GM19467 (cell line): ENCODE data around the gene NR1I3.

ENCODE experiments used
- ATAC-seq: cut with Tn5 transposase; IDR thresholded peaks from one replicate; pipeline ENCODE4 v1.9.1; 2021; ENCODE audit warnings: mild to moderate bottlenecking, moderate library complexity; ENCODE audit not compliant: unreplicated experiment

The NR1I3 gene

DNA sequence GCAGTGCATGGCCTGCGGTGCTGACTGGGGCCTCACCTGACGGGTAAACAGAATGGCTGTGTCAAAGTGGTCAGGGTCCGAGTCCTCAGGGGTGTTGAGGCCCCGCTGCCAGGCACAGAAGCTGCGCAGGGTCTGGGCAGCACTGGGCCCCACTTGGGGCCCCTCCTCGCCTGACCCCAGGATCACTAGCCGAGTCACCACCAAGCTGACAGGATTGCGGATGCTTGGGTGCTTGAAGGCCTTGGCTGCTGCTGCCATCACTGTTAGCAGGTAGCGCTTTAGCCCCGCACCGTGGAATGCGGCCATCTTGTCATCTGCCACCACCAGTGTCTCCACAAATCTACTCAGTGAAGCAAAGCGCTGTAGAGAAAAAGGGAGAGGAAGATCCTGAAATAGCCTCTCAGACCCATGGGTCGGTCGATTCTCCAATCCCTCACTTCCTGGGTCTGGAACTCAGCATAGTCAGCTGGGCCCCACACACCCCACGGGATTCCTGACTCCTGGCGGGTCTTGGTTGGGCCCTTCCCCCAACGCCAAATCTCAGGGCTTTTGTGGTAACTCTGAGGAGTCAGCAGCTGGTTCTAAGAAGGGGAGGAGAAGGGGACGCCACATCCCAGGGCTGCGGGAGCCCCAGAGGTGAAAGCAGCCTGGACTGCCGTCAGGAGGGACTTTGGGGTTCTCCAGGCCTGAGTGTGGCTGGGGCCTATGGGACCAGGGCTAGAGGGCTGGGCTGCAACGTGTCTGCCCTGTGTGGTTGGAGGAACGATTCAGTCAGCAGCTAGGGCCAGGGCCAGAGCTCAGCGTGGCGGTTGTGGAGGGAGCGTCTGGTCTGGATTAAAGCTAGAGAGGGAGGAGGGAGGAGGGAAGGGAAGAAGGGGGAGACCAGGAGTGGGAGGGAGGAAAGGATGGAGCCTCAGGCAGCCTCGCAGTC is 41.2 kb downstream of the NR1I3 start:
- ATAC-seq, result no peak

DNA sequence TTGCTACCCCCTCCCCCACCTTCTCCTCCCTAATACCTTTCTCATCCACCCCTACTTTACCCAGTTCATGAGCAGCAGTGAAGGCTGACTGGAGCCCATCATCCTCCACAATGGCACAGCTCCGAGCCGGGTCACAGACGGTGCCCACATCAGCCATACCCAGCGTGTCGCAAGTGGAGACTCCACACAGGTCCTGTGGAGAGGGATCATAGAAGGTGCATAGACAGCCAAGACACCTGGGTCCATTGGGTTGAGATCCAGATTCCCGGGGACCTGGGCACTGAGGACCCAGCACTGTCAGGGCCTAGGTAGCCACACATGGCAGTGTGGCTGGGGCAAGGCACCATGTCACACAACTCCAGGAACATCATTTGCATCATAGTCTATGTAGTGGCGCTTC is 41.9 kb downstream of the NR1I3 start:
- ATAC-seq, result no peak

- ATAC-seq, result no peak
Observed at GRCh38 chr1:161195171-161195570, 42.8 kb downstream of the NR1I3 start.

DNA sequence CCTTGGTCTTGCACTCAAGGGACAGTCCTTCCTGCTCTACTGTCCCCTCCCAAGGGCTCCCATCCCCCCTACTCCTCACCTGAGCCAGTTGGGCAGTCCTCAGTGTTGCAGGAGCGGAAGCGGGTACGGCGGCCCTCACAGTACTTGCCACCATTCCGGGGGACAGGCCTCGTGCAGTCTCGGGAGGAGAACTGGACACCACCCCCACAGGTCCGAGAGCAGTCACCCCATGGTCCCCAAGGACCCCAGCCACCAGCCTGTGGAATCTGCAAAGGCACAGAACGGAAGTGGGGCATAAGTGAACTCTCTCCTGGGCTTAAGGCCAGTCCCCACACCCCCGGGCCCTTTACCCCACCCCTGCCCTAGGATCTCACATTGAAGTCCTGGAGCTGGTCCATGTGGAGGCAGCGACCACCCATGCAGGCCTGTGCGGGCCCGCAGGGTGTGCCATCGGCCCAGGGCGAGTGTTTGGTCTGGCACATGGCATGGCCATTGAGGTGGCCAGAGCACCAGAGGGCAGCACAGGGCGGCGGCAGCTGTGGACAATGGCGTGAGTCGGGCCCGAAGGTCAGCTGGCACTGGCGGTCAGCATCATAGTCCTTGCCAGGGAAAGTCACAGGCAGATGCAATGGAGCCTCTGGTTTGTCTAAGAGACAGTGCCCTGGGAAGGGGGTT is 44.3 kb downstream of the NR1I3 start:
- ATAC-seq, result no peak

DNA sequence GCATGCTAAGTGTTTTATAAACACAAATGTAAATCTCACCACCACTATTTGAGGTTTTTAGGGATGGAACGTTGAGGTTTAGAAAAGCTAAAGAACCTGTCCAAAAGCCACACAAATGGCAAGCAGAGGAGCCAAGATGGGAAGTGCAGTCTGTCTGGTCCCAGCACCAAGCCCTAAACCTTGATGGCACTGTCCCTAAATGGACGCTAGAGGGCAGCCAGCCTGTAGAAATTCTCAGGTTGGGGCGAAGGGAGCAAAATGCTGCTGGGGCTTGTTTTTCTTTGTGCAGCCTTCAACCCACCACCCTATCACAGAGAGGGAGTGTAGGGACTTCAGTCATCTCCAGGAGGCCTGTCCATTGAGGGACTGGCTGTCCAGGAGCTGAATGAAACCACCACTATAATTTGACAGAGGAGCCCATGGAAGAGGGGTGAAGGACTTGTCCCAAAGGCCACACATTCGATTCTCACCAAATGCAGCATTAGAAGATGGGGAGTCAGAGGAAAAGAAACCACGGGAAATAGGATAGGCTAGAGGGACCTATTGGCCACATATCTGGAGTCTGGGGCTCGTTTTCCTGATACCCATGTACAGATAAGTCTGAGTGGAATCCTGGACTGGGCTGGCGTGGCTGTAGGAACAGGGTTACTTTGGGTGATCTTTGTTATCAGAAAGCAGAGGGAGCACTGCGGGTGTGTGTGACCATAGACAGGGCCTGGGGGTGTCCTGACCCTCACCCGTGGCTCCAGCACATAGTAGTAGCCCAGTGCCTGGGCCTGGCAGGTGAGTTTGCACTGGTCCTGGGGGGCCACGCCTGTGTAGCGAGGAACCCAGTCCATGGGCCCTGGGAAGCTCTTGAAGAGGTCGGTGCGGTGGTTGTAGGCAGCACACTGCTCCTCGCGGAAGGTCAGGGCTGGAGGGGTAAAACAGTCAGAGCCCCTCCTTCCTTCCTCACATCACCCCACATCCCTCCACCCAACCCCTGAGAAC is 45.2 kb downstream of the NR1I3 start:
- no peak for ATAC-seq

- no peak for ATAC-seq
Observed at GRCh38 chr1:161191971-161192370, 46.0 kb downstream of the NR1I3 start.

GRCh38 chr1:161190962-161191521 is 47.0 kb downstream of the NR1I3 start:
- ATAC-seq, result no peak

DNA sequence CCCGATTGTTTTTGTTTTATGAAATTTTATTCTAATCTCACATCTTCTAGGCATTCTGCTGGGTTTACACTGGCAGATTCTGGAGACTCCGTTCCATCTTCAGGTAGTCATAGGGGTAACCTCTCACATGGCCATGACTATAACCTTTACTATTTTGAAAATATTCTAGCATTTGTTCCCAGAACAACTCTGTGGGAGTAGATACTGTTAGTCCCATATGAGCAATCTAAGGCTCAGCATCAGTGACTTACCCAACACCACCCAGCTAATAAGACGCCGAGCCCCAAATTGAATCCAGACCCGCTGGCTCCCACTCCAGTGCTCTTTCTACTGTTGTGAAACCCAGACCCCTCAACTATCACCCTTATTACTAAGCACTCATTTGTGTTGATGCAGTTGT is 49.0 kb downstream of the NR1I3 start:
- ATAC-seq, result no peak

- ATAC-seq, result no peak
Observed at GRCh38 chr1:161188381-161188780, 49.6 kb downstream of the NR1I3 start.

DNA sequence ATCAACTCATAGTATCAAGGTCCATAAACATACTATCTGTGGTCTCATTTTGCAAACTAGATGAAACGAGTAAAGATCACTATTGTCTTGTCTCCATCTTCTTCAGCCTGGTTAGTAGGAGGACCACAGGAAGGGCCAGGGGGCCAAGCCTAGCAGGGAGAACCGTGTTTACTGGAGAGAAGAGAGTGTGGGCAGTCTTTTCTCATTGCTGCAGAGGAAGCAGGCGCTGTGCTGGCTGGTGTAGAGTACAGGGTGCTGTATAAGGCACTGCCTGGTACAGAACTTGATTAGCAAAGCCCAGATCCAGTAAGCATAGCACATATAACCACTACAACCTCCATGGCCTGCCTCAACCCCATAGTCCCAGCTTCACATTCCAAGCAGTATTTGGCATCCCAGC is 50.7 kb downstream of the NR1I3 start:
- ATAC-seq, result no peak

- peak; percentile 14 for ATAC-seq
Observed at GRCh38 chr1:161185732-161186311, 52.2 kb downstream of the NR1I3 start.

GRCh38 chr1:161185282-161185682 is 52.7 kb downstream of the NR1I3 start:
- peak; percentile 44 for ATAC-seq

GRCh38 chr1:161182214-161182613 is 55.8 kb downstream of the NR1I3 start:
- no peak for ATAC-seq

DNA sequence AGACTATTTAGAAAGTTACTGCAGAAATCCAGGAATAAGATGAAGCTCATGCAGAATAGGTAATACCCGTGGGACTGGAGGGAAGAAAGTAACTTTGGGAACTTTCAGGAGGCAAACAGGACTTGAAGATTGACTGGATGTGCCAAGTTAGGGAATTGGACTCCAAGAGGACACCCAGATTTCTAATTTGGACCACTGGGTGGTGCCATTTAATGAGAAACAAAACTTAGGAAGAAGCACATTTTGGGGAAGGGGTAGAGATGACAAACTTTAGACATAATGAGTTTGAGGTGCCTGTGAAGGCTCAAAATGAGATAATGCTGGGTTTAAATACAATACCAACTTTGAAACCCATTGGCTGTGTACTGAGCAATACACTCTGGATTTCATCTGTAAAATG is 57.4 kb downstream of the NR1I3 start:
- no peak for ATAC-seq

GRCh38 chr1:161179698-161180097 is 58.3 kb downstream of the NR1I3 start:
- no peak for ATAC-seq
